DND-41 (cell line): ENCODE measurements around the gene SVBP.

Source experiments
- ATAC-seq: fragments of 200-7000 bp; cut with Tn5 transposase; 3 replicates; pipeline ENCODE4 v1.9.1; 2021; ENCODE audit warnings: low read depth; ENCODE audit not compliant: insufficient read depth
- DNase-seq: peaks from one replicate; pipeline ENCODE4 v3.0.0-alpha.2; 2020
- H2AFZ ChIP-seq: 2 replicates; pipeline ENCODE4 v1.6.0; 2012; ENCODE audit warnings: low read depth, low read length
- H3K27ac ChIP-seq: 2 replicates; pipeline ENCODE4 v1.5.1; 2012; ENCODE audit warnings: low read length, inconsistent platforms
- H3K27me3 ChIP-seq: fragments of 200-600 bp; sonication (generic); 2 replicates; pipeline ENCODE4 v1.6.0; 2012; ENCODE audit warnings: low read length, mild to moderate bottlenecking, inconsistent platforms; ENCODE audit not compliant: insufficient read depth, poor library complexity
- H3K36me3 ChIP-seq: 2 replicates; pipeline ENCODE4 v1.5.1; 2012; ENCODE audit warnings: low read length, inconsistent platforms; ENCODE audit not compliant: insufficient read depth
- H3K4me1 ChIP-seq: 2 replicates; pipeline ENCODE4 v1.5.1; 2012; ENCODE audit warnings: mild to moderate bottlenecking, low read length; ENCODE audit not compliant: insufficient read depth
- H3K4me2 ChIP-seq: 2 replicates; pipeline ENCODE4 v1.6.0; 2012; ENCODE audit warnings: mild to moderate bottlenecking, moderate library complexity, low read length, inconsistent platforms; ENCODE audit not compliant: insufficient read depth
- H3K4me3 ChIP-seq, 2 experiments: fragments of 200-600 bp in 1 of 2; shearing (Covaris generic) in 1 of 2; 2 replicates each; pipeline ENCODE4 v1.5.1; 2012 to 2016; ENCODE audit warnings: inconsistent platforms in 2 of 2, low read length in 2 of 2, mild to moderate bottlenecking in 2 of 2, low read depth in 1 of 2, moderate library complexity in 1 of 2
- H3K79me2 ChIP-seq: 2 replicates; pipeline ENCODE4 v1.6.0; 2012; ENCODE audit warnings: low read length, inconsistent platforms; ENCODE audit not compliant: insufficient read depth
- H3K9ac ChIP-seq: 2 replicates; pipeline ENCODE4 v1.6.0; 2012; ENCODE audit warnings: low read depth, mild to moderate bottlenecking, inconsistent platforms, low read length, moderate library complexity
- H3K9me3 ChIP-seq: 2 replicates; pipeline ENCODE4 v1.5.1; 2012; ENCODE audit warnings: low read length, moderate library complexity, mild to moderate bottlenecking, inconsistent platforms; ENCODE audit not compliant: insufficient read depth, severe bottlenecking
- H4K20me1 ChIP-seq: 2 replicates; pipeline ENCODE4 v1.6.0; 2012; ENCODE audit warnings: low read length; ENCODE audit not compliant: insufficient read depth
- CTCF ChIP-seq: IDR thresholded peaks from 2 replicates; pipeline ENCODE4 v1.5.1; 2012; ENCODE audit warnings: borderline replicate concordance, low read length, moderate library complexity, mild to moderate bottlenecking; ENCODE audit not compliant: poor library complexity, severe bottlenecking; ENCODE audit errors: extremely low read depth
- EZH2 ChIP-seq: IDR thresholded peaks from 3 replicates; pipeline ENCODE4 v1.6.1; 2012; ENCODE audit warnings: borderline replicate concordance, low read depth, mild to moderate bottlenecking, moderate library complexity, low read length, inconsistent platforms; ENCODE audit not compliant: severe bottlenecking

Gene SVBP

GRCh38 chr1:42784946-42785693 lies 32.1 kb downstream of the SVBP start, which contains the start of gene TMEM269:
Gene TMEM269 (plus strand): TSS chr1:42784991. CDS start chr1:42789894, 4,903 bp downstream.
- no peak within 1 kb of the TSS for H3K4me2 ChIP-seq
- no peak within 1 kb of the TSS for H3K4me3 ChIP-seq
- no peaks in the 10 kb centered on the region for H3K9me3 ChIP-seq
- no peak for ATAC-seq
- no peak within 1 kb of the TSS for H3K27ac ChIP-seq
- TF ChIP-seq CTCF (no peak), EZH2 (no peak)
- no peak within 1 kb of the TSS for H2AFZ ChIP-seq
- H3K27me3 ChIP-seq, result no peaks in the 10 kb centered on the region
- no peaks in the 10 kb centered on the region for H4K20me1 ChIP-seq
- H3K79me2 ChIP-seq, result no peaks in the 10 kb centered on the region
- no peak within 1 kb of the TSS for H3K9ac ChIP-seq
- H3K36me3 ChIP-seq, result peaks cover 15% of the 10 kb centered on the region; the same call in 1 of the 2 replicates
- DNase-seq, result no peak
- H3K4me1 ChIP-seq, result no peaks in the 10 kb centered on the region

- no peaks in the 10 kb centered on the region for H3K79me2 ChIP-seq
- no peak overlapping the region for H3K9ac ChIP-seq
- H3K4me1 ChIP-seq, result no peaks in the 10 kb centered on the region
- TF ChIP-seq CTCF (no peak), EZH2 (no peak)
- no peak for DNase-seq
- H3K27ac ChIP-seq, result no peak overlapping the region
- H3K9me3 ChIP-seq, result no peaks in the 10 kb centered on the region
- H4K20me1 ChIP-seq, result no peaks in the 10 kb centered on the region
- H3K36me3 ChIP-seq, result peaks cover 20% of the 10 kb centered on the region
- no peak overlapping the region for H3K4me2 ChIP-seq
- H3K27me3 ChIP-seq, result no peaks in the 10 kb centered on the region
- H3K4me3 ChIP-seq, result no peak overlapping the region
- no peak overlapping the region for H2AFZ ChIP-seq
- no peak for ATAC-seq
These were observed 32.7 kb downstream of the SVBP start for GRCh38 chr1:42784547-42784945.

- Histone ChIP-seq H3K9ac (no peak overlapping the region), H3K4me2 (no peak overlapping the region), H3K79me2 (no peaks in the 10 kb centered on the region), H4K20me1 (no peaks in the 10 kb centered on the region), H3K36me3 (peaks cover 25% of the 10 kb centered on the region), H3K27me3 (no peaks in the 10 kb centered on the region), H3K27ac (no peak overlapping the region), H2AFZ (no peak overlapping the region), H3K4me1 (no peaks in the 10 kb centered on the region), H3K4me3 (no peak overlapping the region), H3K9me3 (no peaks in the 10 kb centered on the region)
- TF ChIP-seq EZH2 (no peak), CTCF (no peak)
- no peak for ATAC-seq
- DNase-seq, result no peak
These were observed 34.1 kb downstream of the SVBP start for GRCh38 chr1:42783092-42783491.

GRCh38 chr1:42780176-42780575 lies 37.0 kb downstream of the SVBP start:
- Histone ChIP-seq H3K79me2 (no peaks in the 10 kb centered on the region), H3K4me2 (no peak overlapping the region), H3K36me3 (peaks cover 50% of the 10 kb centered on the region), H3K4me3 (no peak overlapping the region), H3K27me3 (no peaks in the 10 kb centered on the region), H4K20me1 (no peaks in the 10 kb centered on the region), H3K9ac (no peak overlapping the region), H2AFZ (no peak overlapping the region), H3K9me3 (no peaks in the 10 kb centered on the region), H3K4me1 (no peaks in the 10 kb centered on the region), H3K27ac (no peak overlapping the region)
- TF ChIP-seq EZH2, result no peak
- ATAC-seq (no peak), DNase-seq (no peak)
